Esophagus (tissue), 2 donors: ENCODE measurements around the gene NDUFS2. TPM values are rescaled to one million over a fixed set of nuclear protein-coding genes. Genes with fewer than 3 reads are reported as not detected.
"Not testable (repeated sequence)": the region's sequence is repeated elsewhere in the genome, so short reads cannot be mapped to it uniquely, and the experiment has no call there.

Experiments used
- H3K27ac ChIP-seq, 2 donors: one replicate each; pipeline ENCODE4 v1.5.1; 2013; ENCODE audit warnings: low read depth in 2 of 2, mild to moderate bottlenecking in 2 of 2, inconsistent platforms in 1 of 2, low read length in 1 of 2, moderate library complexity in 1 of 2
- H3K27me3 ChIP-seq, 2 donors: one replicate each; pipeline ENCODE4 v1.6.1; 2013; ENCODE audit warnings: low read length in 2 of 2, control low read depth in 1 of 2, mild to moderate bottlenecking in 1 of 2; ENCODE audit not compliant: insufficient read depth in 2 of 2, control insufficient read depth in 1 of 2
- H3K36me3 ChIP-seq, 2 donors: one replicate each; pipeline ENCODE4 v1.6.1; 2013; ENCODE audit warnings: low read length in 1 of 2; ENCODE audit not compliant: control insufficient read depth in 2 of 2, insufficient read depth in 2 of 2
- H3K4me1 ChIP-seq, 2 donors: one replicate each; pipeline ENCODE4 v1.6.1; 2013; ENCODE audit warnings: low read length in 1 of 2; ENCODE audit not compliant: control insufficient read depth in 2 of 2, insufficient read depth in 2 of 2
- H3K4me3 ChIP-seq, 2 donors: one replicate each; pipeline ENCODE4 v1.5.1; 2013; ENCODE audit warnings: low read length in 2 of 2, mild to moderate bottlenecking in 2 of 2, low read depth in 1 of 2, moderate library complexity in 1 of 2
- H3K9me3 ChIP-seq, 2 donors: one replicate each; pipeline ENCODE4 v1.6.1; 2013; ENCODE audit warnings: mild to moderate bottlenecking in 2 of 2, low read depth in 1 of 2, low read length in 1 of 2, moderate library complexity in 1 of 2; ENCODE audit not compliant: control insufficient read depth in 2 of 2, insufficient read depth in 1 of 2
- WGBS, 2 donors: extraction: QIAGEN DNeasy Blood & Tissue Kit; methylation state at CpG; one replicate each; pipeline ENCODE4 v1.1.7; 2013; 5-methylcytosine and 5-hydroxymethylcytosine counted together
- polyA plus RNA-seq, 2 donors: library from polyadenylated mRNA; stranded (reverse); fragments of 200-250 nt; gene quantifications; one replicate each; pipeline ENCODE4 v1.2.3, GENCODE V29; 2013
- donor health status: healthy with polysubstance abuse.
- donor health status: Bipolar disorder and iron deficiency.

NDUFS2 gene
- polyA plus RNA-seq, 2 donors = 27.8 to 76.0 TPM

- not testable (repeated sequence) for H3K27me3 ChIP-seq, H3K36me3 ChIP-seq, H3K9me3 ChIP-seq, H3K4me1 ChIP-seq, H3K4me3 ChIP-seq
- WGBS, 2 donors = 89 to 94% methylated on average over 5 of the region's 5 CpGs
- peak overlapping the region; percentile 32 to 79 for H3K27ac ChIP-seq
Measured at GRCh38 chr1:161257109-161257508, 54.9 kb downstream of the NDUFS2 start.

GRCh38 chr1:161258439-161259344 lies 56.5 kb downstream of the NDUFS2 start, which contains the start of gene PCP4L1:
TSS of gene PCP4L1 (plus strand) at chr1:161258745. CDS start at chr1:161258975, 230 bp downstream.
- Histone ChIP-seq H3K4me1 (peaks cover 8 to 9% of the 10 kb centered on the region in 2 donors), H3K36me3 (no peaks in the 10 kb centered on the region), H3K4me3 (peak within 1 kb of the TSS; percentile 60 to 63), H3K9me3 (peaks cover 0 to 9% of the 10 kb centered on the region in 2 donors), H3K27me3 (no peaks in the 10 kb centered on the region), H3K27ac (no peak within 1 kb of the TSS)
- 2 to 4% methylated on average over 62 of the region's 62 CpGs for WGBS, 2 donors

DNA sequence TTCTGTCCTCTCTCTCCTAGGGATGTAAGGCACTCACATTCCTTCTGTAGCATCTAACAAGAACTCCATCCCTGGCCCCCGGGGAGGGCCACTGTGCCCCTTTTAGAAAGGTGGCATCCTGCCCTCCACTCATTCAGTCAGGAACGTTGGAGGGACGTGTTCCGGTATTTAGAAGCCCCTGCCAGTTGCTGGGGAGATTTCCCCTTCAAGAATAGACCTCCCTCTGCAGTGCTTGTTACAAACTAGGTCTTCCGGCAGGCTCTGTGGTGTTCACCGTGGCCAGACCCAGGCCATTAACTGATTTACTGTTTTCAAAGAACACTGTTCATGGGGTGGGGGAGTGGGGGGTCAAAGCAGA lies 57.2 kb downstream of the NDUFS2 start:
- H3K4me3 ChIP-seq = peak overlapping the region; percentile 60 to 63
- no peak overlapping the region for H3K27ac ChIP-seq
- H3K27me3 ChIP-seq = no peaks in the 10 kb centered on the region
- peaks cover 8 to 9% of the 10 kb centered on the region in 2 donors for H3K4me1 ChIP-seq
- no peaks in the 10 kb centered on the region for H3K36me3 ChIP-seq
- WGBS, 2 donors = 44 to 45% methylated on average over 6 of the region's 6 CpGs
- H3K9me3 ChIP-seq = peaks cover 0 to 9% of the 10 kb centered on the region in 2 donors

DNA sequence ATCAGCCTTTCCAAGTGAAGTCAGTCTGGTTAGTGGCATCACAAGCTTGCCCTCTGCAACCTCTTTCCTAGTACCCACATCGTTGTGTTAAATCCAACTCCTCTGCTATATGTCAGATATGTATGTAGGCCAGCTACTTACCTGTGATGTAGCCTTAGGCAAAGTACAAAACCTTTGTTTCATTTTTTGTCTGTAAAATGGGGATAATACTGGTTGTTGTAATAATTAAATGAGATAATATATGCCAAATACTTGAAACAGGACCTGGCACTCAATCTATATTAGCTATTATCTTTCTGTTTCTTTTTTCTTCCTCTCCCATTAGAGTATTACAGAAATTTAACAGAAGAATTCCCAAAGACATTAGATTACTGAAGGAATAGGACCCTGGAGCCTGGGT lies 57.6 kb downstream of the NDUFS2 start:
- WGBS, 2 donors = 41 to 59% methylated on average over 1 of the region's 1 CpG
- no peaks in the 10 kb centered on the region for H3K27me3 ChIP-seq

DNA sequence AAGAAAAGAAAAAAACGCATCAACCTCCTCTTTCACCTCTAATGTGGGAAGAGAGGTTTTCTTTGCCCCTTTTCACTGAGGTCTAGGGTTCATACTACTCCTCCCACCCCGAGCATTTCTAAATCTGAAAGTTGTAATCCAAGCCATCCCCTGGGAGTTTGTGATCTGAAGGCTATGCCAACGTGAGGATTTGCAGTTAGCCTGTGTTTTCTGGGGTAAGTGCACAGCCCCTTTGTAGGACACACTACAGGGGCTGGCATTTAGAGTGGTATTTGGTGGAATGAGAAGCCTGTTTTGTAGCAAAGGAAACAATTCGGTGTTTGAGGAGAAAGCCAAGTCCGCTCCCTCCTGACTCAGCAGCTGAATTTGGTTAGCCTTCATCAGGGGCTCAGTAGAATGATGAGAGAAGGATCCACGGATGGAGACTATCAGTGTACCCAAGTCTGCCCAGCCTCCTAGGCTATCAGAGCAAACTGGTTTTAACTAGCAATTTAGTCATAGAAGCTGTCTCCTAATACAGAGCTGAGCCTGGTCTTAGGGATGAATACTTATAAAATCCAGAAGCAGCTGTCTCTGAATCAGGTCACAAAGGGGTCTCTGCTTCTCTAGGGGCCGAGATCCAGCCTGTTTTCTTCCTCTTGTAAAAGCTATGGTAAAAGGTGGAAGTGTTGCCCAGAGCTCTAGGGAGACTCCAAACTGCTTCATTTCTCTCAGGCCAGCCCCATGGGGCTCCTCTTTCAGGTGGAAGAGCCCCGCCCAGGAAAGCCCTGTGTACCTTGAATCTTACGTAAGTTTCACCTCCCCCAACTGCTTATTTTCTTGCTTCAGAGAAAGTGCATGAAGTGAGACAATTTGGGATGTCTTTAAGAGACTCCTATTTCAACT lies 58.5 kb downstream of the NDUFS2 start:
- H3K9me3 ChIP-seq = peaks cover 0 to 9% of the 10 kb centered on the region in 2 donors
- H3K27ac ChIP-seq = peak overlapping the region; percentile 5 to 62
- peaks cover 8 to 9% of the 10 kb centered on the region in 2 donors for H3K4me1 ChIP-seq
- H3K36me3 ChIP-seq = no peaks in the 10 kb centered on the region
- WGBS, 2 donors = 32% methylated on average over 9 of the region's 9 CpGs
- H3K27me3 ChIP-seq = no peaks in the 10 kb centered on the region
- no peak overlapping the region for H3K4me3 ChIP-seq

More for the DNA sequence above, 57.6 kb downstream of the NDUFS2 start:
- peaks cover 0 to 9% of the 10 kb centered on the region in 2 donors for H3K9me3 ChIP-seq
- H3K4me3 ChIP-seq = peak overlapping the region in 1 of 2 donors; percentile 63
- H3K36me3 ChIP-seq = no peaks in the 10 kb centered on the region
- H3K27ac ChIP-seq = no peak overlapping the region
- H3K4me1 ChIP-seq = peaks cover 8 to 9% of the 10 kb centered on the region in 2 donors

GRCh38 chr1:161261261-161262235 lies 59.4 kb downstream of the NDUFS2 start:
- peak overlapping the region; percentile 5 to 62 for H3K27ac ChIP-seq
- H3K27me3 ChIP-seq = no peaks in the 10 kb centered on the region
- H3K36me3 ChIP-seq = no peaks in the 10 kb centered on the region
- no peak overlapping the region for H3K4me3 ChIP-seq
- peaks cover 8 to 9% of the 10 kb centered on the region in 2 donors for H3K4me1 ChIP-seq
- WGBS, 2 donors = 49 to 59% methylated on average over 12 of the region's 12 CpGs
- peaks cover 0 to 9% of the 10 kb centered on the region in 2 donors for H3K9me3 ChIP-seq

Other genes with a start within 250 kb of the NDUFS2 start
- gene ITLN2, start 247.6 kb upstream of the NDUFS2 start, polyA plus RNA-seq = under 1 TPM; 0.09 to 0.20 TPM
- 10 to 100 TPM; 56.5 to 76.4 TPM for gene F11R, start 181.2 kb upstream of the NDUFS2 start, polyA plus RNA-seq
- 100 to 1,000 TPM in 1 of 2 donors, 10 to 100 TPM in 1; 92.4 to 117 TPM for gene TSTD1, start 163.4 kb upstream of the NDUFS2 start, polyA plus RNA-seq
- 10 to 100 TPM; 37.6 to 50.1 TPM for gene USF1, start 156.4 kb upstream of the NDUFS2 start, polyA plus RNA-seq
- 1 to 10 TPM; 7.9 to 9.5 TPM for gene ARHGAP30, start 132.5 kb upstream of the NDUFS2 start, polyA plus RNA-seq
- gene NECTIN4, start 112.8 kb upstream of the NDUFS2 start, polyA plus RNA-seq = 10 to 100 TPM; 44.9 to 80.5 TPM
- 1 to 10 TPM; 1.8 to 2.5 TPM for gene KLHDC9, start 104.0 kb upstream of the NDUFS2 start, polyA plus RNA-seq
- 100 to 1,000 TPM; 116 to 186 TPM for gene PFDN2, start 84.3 kb upstream of the NDUFS2 start, polyA plus RNA-seq
- gene NIT1, start 84.3 kb upstream of the NDUFS2 start, polyA plus RNA-seq = 10 to 100 TPM; 28.0 to 28.5 TPM
- gene DEDD, start 69.7 kb upstream of the NDUFS2 start, polyA plus RNA-seq = 10 to 100 TPM; 15.5 to 24.4 TPM
- gene UFC1, start 48.4 kb upstream of the NDUFS2 start, polyA plus RNA-seq = 100 to 1,000 TPM in 1 of 2 donors, 10 to 100 TPM in 1; 94.3 to 132 TPM
- gene USP21, start 42.9 kb upstream of the NDUFS2 start, polyA plus RNA-seq = 10 to 100 TPM; 16.5 to 22.9 TPM
- 10 to 100 TPM; 11.7 to 29.6 TPM for gene PPOX, start 35.9 kb upstream of the NDUFS2 start, polyA plus RNA-seq
- gene B4GALT3, start 24.9 kb upstream of the NDUFS2 start, polyA plus RNA-seq = 10 to 100 TPM; 18.3 to 18.8 TPM
- 1 to 10 TPM in 1 of 2 donors, under 1 TPM in 1; 0.82 to 1.1 TPM for gene ADAMTS4, start 3.3 kb upstream of the NDUFS2 start, polyA plus RNA-seq
- gene FCER1G, start 12.9 kb downstream of the NDUFS2 start, polyA plus RNA-seq = 10 to 100 TPM; 10.0 to 14.0 TPM
- gene APOA2, start 21.3 kb downstream of the NDUFS2 start, polyA plus RNA-seq = not detected
- 10 to 100 TPM in 1 of 2 donors, 1 to 10 TPM in 1; 8.0 to 10.5 TPM for gene TOMM40L, start 23.7 kb downstream of the NDUFS2 start, polyA plus RNA-seq
- gene NR1I3, start 35.8 kb downstream of the NDUFS2 start, polyA plus RNA-seq = under 1 TPM in 1 of 2 donors, not detected in 1; 0.07 TPM
- 10 to 100 TPM in 1 of 2 donors, 1 to 10 TPM in 1; 10.0 to 16.2 TPM for gene PCP4L1, start 56.4 kb downstream of the NDUFS2 start, polyA plus RNA-seq
- 1 to 10 TPM; 1.4 to 1.6 TPM for gene MPZ, start 107.6 kb downstream of the NDUFS2 start, polyA plus RNA-seq
- 100 to 1,000 TPM in 1 of 2 donors, 10 to 100 TPM in 1; 40.6 to 148 TPM for gene SDHC, start 112.0 kb downstream of the NDUFS2 start, polyA plus RNA-seq
- gene CFAP126, start 165.5 kb downstream of the NDUFS2 start, polyA plus RNA-seq = not detected